GM12892 (cell line): ENCODE data around the gene TBC1D19.

Experiments used
- DNase-seq: peaks from one replicate; pipeline ENCODE4 v3.0.0; 2011; ENCODE audit not compliant: insufficient read length
- FAIRE-seq: peaks from 2 replicates; lab custom pipeline; 2011; peaks lifted over from hg19 to GRCh38; lab: Jason Lieb, UNC
- POLR2A ChIP-seq: IDR thresholded peaks from 2 replicates; pipeline ENCODE4 v1.6.1; 2011; ENCODE audit warnings: low read depth, low read length, control low read depth
- POLR2AphosphoS5 ChIP-seq: IDR thresholded peaks from 2 replicates; pipeline ENCODE4 v1.6.1; 2011; ENCODE audit warnings: low read depth, low read length, control low read depth
- TAF1 ChIP-seq: IDR thresholded peaks from 2 replicates; pipeline ENCODE4 v1.6.1; 2011; ENCODE audit warnings: low read depth, mild to moderate bottlenecking, control low read depth, low read length, borderline replicate concordance

Gene TBC1D19

GRCh38 chr4:26789208-26789607, 205.3 kb downstream of the TBC1D19 start:
- TF ChIP-seq POLR2A (no peak), TAF1 (no peak), POLR2AphosphoS5 (no peak)
- DNase-seq = no peak
- no peak for FAIRE-seq

DNA sequence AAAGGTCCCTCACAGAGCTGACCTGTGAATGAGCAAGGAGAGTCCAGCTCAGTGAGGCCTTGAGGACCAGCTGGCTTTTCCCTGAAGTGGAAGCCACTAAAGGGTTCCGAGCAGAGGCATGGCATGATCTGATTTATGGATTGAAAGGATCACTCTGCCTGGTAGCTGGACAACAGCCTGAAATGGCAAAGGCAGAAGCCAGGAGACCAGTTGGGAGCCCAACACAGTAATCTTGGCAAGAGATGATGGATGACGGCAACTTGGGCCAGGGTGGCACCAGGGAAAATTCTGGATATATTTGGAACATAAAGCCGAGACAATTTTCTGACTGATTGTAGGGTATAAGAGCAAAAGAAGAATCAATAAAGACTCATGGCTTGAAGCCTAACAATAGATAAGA, 207.5 kb downstream of the TBC1D19 start:
- DNase-seq (no peak), FAIRE-seq (no peak)
- TF ChIP-seq POLR2AphosphoS5 (no peak), POLR2A (no peak), TAF1 (no peak)

- TF ChIP-seq POLR2A = no peak
- TF ChIP-seq POLR2AphosphoS5 = no peak
- TF ChIP-seq TAF1 = no peak
- DNase-seq = no peak
- no peak for FAIRE-seq
Observed at GRCh38 chr4:26792639-26793038, 208.8 kb downstream of the TBC1D19 start.

DNA sequence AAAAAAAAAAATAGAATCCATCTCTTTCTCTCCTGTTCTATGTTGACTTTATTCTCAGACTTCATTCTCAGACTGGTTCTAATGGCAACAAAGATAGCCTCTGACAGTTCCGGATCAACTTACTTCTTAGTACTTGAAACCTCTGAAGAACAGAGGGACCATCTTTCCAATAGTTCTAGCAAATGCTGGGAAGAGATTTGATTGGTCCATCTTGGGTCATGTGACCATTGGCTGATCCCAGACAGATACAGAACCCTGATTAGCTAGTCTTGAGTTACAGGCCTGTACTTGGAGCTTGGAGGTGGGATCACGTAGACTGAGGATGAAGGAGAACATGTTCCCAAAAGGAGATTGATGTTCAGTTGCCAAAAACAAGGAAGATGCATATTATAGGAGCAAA, 209.9 kb downstream of the TBC1D19 start:
- TF ChIP-seq TAF1 (no peak), POLR2AphosphoS5 (no peak), POLR2A (no peak)
- no peak for DNase-seq
- no peak for FAIRE-seq

GRCh38 chr4:26796081-26796480, 212.2 kb downstream of the TBC1D19 start:
- DNase-seq (no peak), FAIRE-seq (no peak)
- no peak for TF ChIP-seq TAF1
- TF ChIP-seq POLR2A = no peak
- no peak for TF ChIP-seq POLR2AphosphoS5

DNA sequence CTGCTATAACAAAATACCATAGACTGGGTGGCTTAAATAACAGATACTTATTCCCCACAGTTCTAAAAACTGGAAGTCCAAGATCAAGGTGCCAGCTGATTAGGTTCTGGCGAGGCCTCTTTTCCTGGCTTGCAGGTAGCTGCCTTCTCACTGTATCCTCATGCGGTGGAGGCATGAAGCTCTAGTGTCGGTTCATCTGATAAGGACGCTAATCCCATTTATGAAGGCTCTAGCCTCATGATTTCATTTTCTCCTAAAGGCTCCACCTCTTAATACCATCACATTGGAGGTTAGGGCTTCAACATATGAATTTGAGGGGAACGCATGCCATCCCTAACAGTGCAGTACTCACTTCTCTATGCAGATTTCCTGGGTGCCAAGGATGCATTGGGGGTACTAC, 218.9 kb downstream of the TBC1D19 start:
- DNase-seq (no peak), FAIRE-seq (no peak)
- TF ChIP-seq POLR2AphosphoS5 (no peak), TAF1 (no peak), POLR2A (no peak)

DNA sequence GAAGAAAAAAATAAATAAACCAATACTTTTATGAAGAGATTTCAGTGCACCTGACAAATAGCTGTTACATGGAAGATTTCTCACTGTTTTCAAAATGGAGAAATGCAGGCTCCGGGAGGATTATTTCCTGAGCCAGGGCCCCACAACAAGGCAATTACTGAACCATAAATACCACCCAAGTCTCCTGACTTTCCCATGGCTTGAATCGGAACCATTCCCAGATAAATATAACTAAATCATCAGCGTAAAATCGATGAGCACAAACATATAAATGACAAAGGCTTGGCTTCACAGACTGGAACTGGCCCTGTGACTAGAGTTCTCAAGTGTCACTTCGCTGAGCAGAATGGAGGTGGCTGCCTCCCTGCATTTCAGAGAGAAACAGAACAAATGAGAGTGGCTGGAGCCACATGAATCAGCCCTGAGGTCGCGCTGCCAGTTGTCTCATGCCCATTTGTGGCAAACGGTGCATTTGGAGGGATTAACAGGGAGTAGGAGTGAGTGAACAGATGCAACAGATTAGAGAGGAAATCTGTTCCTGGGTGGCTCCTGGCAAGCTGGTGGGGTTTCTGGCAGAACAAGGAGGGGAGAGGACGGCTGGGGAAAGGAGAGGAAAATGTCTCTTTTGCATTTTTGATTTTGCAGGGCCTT, 219.5 kb downstream of the TBC1D19 start:
- no peak for FAIRE-seq
- TF ChIP-seq POLR2A = no peak
- TF ChIP-seq TAF1 = no peak
- TF ChIP-seq POLR2AphosphoS5 = no peak
- no peak for DNase-seq

GRCh38 chr4:26804451-26804850, 220.6 kb downstream of the TBC1D19 start:
- DNase-seq = no peak
- TF ChIP-seq POLR2AphosphoS5 (no peak), POLR2A (no peak), TAF1 (no peak)

GRCh38 chr4:26804925-26805324, 221.0 kb downstream of the TBC1D19 start:
- TF ChIP-seq POLR2AphosphoS5 (no peak), TAF1 (no peak), POLR2A (no peak)
- no peak for DNase-seq
- FAIRE-seq = no peak

More at GRCh38 chr4:26804451-26804850, 220.6 kb downstream of the TBC1D19 start:
- FAIRE-seq = no peak
